HepG2 (cell line): Measurements from ENCODE around the gene GDE1. TPM values are rescaled to one million over a fixed set of nuclear protein-coding genes. Genes with fewer than 3 reads are reported as not detected.

Experiments
- ARID4A ChIP-seq: sonication (generic); formaldehyde crosslinking; IDR thresholded peaks from 2 replicates; pipeline ENCODE4 v1.5.0; 2020; ENCODE audit warnings: mild to moderate bottlenecking, missing genetic modification reagents, borderline replicate concordance
- ARNT ChIP-seq: fragments of 450-650 bp; IDR thresholded peaks from 2 replicates; pipeline ENCODE4 v1.6.1; 2017
- DRAP1 ChIP-seq: IDR thresholded peaks from 2 replicates; pipeline ENCODE4 v1.6.1; 2016; ENCODE audit warnings: missing genetic modification reagents, missing compliant biosample characterization
- EEA1 ChIP-seq: sonication (generic); formaldehyde crosslinking; IDR thresholded peaks from 2 replicates; pipeline ENCODE4 v1.5.1; 2020; ENCODE audit warnings: mild to moderate bottlenecking, missing genetic modification reagents, borderline replicate concordance
- KIAA2018 ChIP-seq: sonication (generic); formaldehyde crosslinking; IDR thresholded peaks from 2 replicates; pipeline ENCODE4 v1.5.0; 2020; ENCODE audit warnings: mild to moderate bottlenecking, missing genetic modification reagents, borderline replicate concordance
- MAZ ChIP-seq, 2 experiments: sonication (generic) in 1 of 2; formaldehyde crosslinking in 1 of 2; IDR thresholded peaks; 2 replicates each; pipeline versions ENCODE4 v1.5.0 to v1.6.1; 2012 to 2020; ENCODE audit warnings: low read depth in 2 of 2, mild to moderate bottlenecking in 2 of 2, borderline replicate concordance in 1 of 2, improper control_type of control experiment in 1 of 2, low read length in 1 of 2, missing genetic modification reagents in 1 of 2, moderate library complexity in 1 of 2
- RERE ChIP-seq: IDR thresholded peaks from 2 replicates; pipeline ENCODE4 v1.6.1; 2016; ENCODE audit warnings: low read depth, missing genetic modification reagents, missing compliant biosample characterization
- TBP ChIP-seq: sonication (generic); formaldehyde crosslinking; IDR thresholded peaks from 2 replicates; pipeline ENCODE4 v1.5.0; 2020; ENCODE audit warnings: missing genetic modification reagents
- ZC3H4 ChIP-seq: sonication (generic); formaldehyde crosslinking; IDR thresholded peaks from 2 replicates; pipeline ENCODE4 v1.4.0; 2020; ENCODE audit warnings: missing genetic modification reagents, borderline replicate concordance
- ZMYM4 ChIP-seq: sonication (generic); formaldehyde crosslinking; IDR thresholded peaks from 2 replicates; pipeline ENCODE4 v1.8.1; 2023; ENCODE audit warnings: mild to moderate bottlenecking, missing genetic modification reagents
- ZSCAN20 ChIP-seq: sonication (generic); formaldehyde crosslinking; IDR thresholded peaks from 2 replicates; pipeline ENCODE4 v1.4.0; 2020; ENCODE audit warnings: missing genetic modification reagents, mild to moderate bottlenecking, borderline replicate concordance
- polyA plus RNA-seq, 8 experiments: library from polyadenylated mRNA; depleted of rRNA in 3 of 8; stranded (reverse) in 7 of 8; unstranded in 1 of 8; fragments of >200 nt; fragmentation: Illumina TruSeq in 4 of 8; extraction: Trizol in 4 of 8; gene quantifications; 2 replicates each; pipeline versions ENCODE4 v1.2.1 to v1.2.3, GENCODE V29; 2011 to 2016; ENCODE audit warnings: low read depth in 4 of 8, missing spikeins in 1 of 8, mixed read lengths in 1 of 8; ENCODE audit not compliant: insufficient read depth in 1 of 8
- total RNA-seq, 5 experiments: library from RNA; depleted of rRNA; stranded (reverse); fragments of >200 nt; fragmentation: Illumina TruSeq; extraction: Trizol; gene quantifications; 2 replicates each; pipeline ENCODE4 v1.2.3, GENCODE V29; 2016; ENCODE audit warnings: low read depth in 1 of 5

The GDE1 gene
- total and polyA plus RNA-seq, 2 of the 13 experiments (the other 11 are each of a cell fraction or from before 2014, with no cell fraction given), result 35.9 to 59.0 TPM

GRCh38 chr16:19523184-19523558 lies 1.3 kb upstream of the GDE1 start (continued):
- TF ChIP-seq DRAP1 (CRISPR knock-in tag) (no peak), TBP (no peak), RERE (CRISPR knock-in tag) (no peak), ZC3H4 (CRISPR knock-in tag) (no peak), ZMYM4 (CRISPR knock-in tag) (no peak), ARNT (no peak), KIAA2018 (CRISPR knock-in tag) (no peak), MAZ (IDR thresholded peaks at IDR 0.05; ENCODE audit: borderline replicate concordance, low read depth, low read length) (no peak), MAZ (CRISPR knock-in tag; IDR thresholded peaks at IDR 0.05; ENCODE audit: low read depth) (no peak), ZSCAN20 (CRISPR knock-in tag) (no peak), ARID4A (CRISPR knock-in tag) (no peak), EEA1 (peak; percentile 73; the same call in 1 of the 2 replicates)
